ENCODE results near the gene RNU5D-1. TPM values are rescaled to one million over a fixed set of nuclear protein-coding genes. Genes with fewer than 3 reads are reported as not detected.

Gene RNU5D-1
- total and polyA plus RNA-seq, 2 of the 13 experiments (the other 11 are each of a cell fraction or from before 2014, with no cell fraction given) = 165 TPM; not detected in 1

DNA sequence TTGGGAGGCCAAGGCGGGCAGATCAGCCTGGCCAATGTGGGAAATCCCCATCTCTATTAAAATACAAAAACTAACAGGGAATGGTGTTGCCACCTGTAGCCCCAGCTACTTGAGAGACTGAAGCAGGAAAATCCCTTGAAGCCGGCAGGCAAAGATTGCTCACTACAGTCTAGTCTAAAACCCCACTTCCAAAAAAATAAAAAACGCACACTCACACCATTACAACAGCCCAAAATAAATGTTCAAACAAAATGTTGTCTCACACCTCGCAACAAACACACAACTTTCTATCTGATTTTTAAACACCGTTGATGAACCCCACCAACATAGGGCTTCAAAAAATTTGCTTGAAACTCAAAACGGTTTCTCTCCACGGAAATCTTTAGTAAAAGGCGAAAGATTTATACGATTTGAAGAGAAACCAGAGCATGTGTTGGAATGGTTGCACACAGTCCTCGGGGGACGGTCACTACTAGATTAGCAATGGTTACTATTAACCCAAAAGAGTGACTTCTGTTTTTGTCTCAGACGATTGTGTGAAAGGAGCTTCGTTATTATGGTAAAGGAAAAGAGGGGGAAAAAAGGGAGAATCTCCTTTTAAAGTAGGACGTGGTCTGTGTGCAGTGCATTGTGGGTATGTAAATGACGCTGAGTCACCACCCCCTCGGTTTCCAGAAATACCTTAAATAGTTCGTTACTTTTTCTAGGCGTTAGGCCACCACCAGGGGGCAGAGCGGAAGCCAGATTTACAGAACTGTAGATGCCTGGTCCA is at the start of gene RNU5D-1 (continued):
- TF ChIP-seq HIC2 (CRISPR knock-in tag; IDR thresholded peaks at IDR 0.05; ENCODE audit: low read depth) (no peak), NR2C2 (CRISPR knock-in tag; IDR thresholded peaks at IDR 0.05; ENCODE audit: borderline replicate concordance) (no peak), ZNF331 (CRISPR knock-in tag; IDR thresholded peaks at IDR 0.05) (peak; percentile 35; the same call in 1 of the 2 replicates), NKX3-1 (CRISPR knock-in tag; IDR thresholded peaks at IDR 0.05) (no peak; the same call in 1 of the 2 replicates), ZNF33B (CRISPR knock-in tag; IDR thresholded peaks at IDR 0.05) (no peak), ZFYVE20 (CRISPR knock-in tag; IDR thresholded peaks at IDR 0.05; ENCODE audit: borderline replicate concordance, low read depth) (no peak), GFI1 (CRISPR knock-in tag; IDR thresholded peaks at IDR 0.05; ENCODE audit: borderline replicate concordance) (no peak; the same call in none of the 2 replicates), MAFG (CRISPR knock-in tag; IDR thresholded peaks at IDR 0.05) (no peak), KLF11 (CRISPR knock-in tag; IDR thresholded peaks at IDR 0.05) (no peak), CAMTA2 (CRISPR knock-in tag; IDR thresholded peaks at IDR 0.05; ENCODE audit: borderline replicate concordance) (no peak), ZNF33A (CRISPR knock-in tag; IDR thresholded peaks at IDR 0.05; ENCODE audit: borderline replicate concordance) (no peak; the same call in 1 of the 2 replicates), GABPB1 (CRISPR knock-in tag; IDR thresholded peaks at IDR 0.05) (peak; percentile 39; the same call in 1 of the 2 replicates), MED1 (CRISPR knock-in tag; IDR thresholded peaks at IDR 0.05) (peak; percentile 97), SP5 (CRISPR knock-in tag; IDR thresholded peaks at IDR 0.05; ENCODE audit: borderline replicate concordance, low read depth) (no peak; the same call in 1 of the 2 replicates), HMG20A (CRISPR knock-in tag; IDR thresholded peaks at IDR 0.05; ENCODE audit: borderline replicate concordance) (0 out of 2 replicates have a peak, but pooled peaks have one; percentile 40), HNRNPK (IDR thresholded peaks at IDR 0.05; ENCODE audit: low read depth, low read length, poor library complexity, severe bottlenecking) (no peak), SALL1 (CRISPR knock-in tag; IDR thresholded peaks at IDR 0.05) (peak; percentile 43; the same call in 1 of the 2 replicates), ONECUT2 (CRISPR knock-in tag; IDR thresholded peaks at IDR 0.05) (peak; percentile 20; the same call in 1 of the 2 replicates), HMG20B (CRISPR knock-in tag; conservative IDR thresholded peaks at IDR 0.05) (no peak), NCOA1 (CRISPR knock-in tag; IDR thresholded peaks at IDR 0.05) (no peak), JUND (CRISPR knock-in tag; IDR thresholded peaks at IDR 0.05) (no peak)
- TF ChIP-seq, protein P1, sequence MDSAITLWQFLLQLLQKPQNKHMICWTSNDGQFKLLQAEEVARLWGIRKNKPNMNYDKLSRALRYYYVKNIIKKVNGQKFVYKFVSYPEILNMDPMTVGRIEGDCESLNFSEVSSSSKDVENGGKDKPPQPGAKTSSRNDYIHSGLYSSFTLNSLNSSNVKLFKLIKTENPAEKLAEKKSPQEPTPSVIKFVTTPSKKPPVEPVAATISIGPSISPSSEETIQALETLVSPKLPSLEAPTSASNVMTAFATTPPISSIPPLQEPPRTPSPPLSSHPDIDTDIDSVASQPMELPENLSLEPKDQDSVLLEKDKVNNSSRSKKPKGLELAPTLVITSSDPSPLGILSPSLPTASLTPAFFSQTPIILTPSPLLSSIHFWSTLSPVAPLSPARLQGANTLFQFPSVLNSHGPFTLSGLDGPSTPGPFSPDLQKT (CRISPR knock-in tag; IDR thresholded peaks at IDR 0.05; ENCODE audit: borderline replicate concordance) = no peak
- TF ChIP-seq, protein P2, sequence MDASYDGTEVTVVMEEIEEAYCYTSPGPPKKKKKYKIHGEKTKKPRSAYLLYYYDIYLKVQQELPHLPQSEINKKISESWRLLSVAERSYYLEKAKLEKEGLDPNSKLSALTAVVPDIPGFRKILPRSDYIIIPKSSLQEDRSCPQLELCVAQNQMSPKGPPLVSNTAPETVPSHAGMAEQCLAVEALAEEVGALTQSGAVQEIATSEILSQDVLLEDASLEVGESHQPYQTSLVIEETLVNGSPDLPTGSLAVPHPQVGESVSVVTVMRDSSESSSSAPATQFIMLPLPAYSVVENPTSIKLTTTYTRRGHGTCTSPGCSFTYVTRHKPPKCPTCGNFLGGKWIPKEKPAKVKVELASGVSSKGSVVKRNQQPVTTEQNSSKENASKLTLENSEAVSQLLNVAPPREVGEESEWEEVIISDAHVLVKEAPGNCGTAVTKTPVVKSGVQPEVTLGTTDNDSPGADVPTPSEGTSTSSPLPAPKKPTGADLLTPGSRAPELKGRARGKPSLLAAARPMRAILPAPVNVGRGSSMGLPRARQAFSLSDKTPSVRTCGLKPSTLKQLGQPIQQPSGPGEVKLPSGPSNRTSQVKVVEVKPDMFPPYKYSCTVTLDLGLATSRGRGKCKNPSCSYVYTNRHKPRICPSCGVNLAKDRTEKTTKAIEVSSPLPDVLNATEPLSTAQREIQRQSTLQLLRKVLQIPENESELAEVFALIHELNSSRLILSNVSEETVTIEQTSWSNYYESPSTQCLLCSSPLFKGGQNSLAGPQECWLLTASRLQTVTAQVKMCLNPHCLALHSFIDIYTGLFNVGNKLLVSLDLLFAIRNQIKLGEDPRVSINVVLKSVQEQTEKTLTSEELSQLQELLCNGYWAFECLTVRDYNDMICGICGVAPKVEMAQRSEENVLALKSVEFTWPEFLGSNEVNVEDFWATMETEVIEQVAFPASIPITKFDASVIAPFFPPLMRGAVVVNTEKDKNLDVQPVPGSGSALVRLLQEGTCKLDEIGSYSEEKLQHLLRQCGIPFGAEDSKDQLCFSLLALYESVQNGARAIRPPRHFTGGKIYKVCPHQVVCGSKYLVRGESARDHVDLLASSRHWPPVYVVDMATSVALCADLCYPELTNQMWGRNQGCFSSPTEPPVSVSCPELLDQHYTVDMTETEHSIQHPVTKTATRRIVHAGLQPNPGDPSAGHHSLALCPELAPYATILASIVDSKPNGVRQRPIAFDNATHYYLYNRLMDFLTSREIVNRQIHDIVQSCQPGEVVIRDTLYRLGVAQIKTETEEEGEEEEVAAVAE (CRISPR knock-in tag; IDR thresholded peaks at IDR 0.05; ENCODE audit: borderline replicate concordance) = no peak; the same call in 1 of the 2 replicates

All from HepG2 (cell line).